Keratinocyte (primary cell): ENCODE results near the gene TMCO4. TPM values are rescaled to one million over a fixed set of nuclear protein-coding genes. Genes with fewer than 3 reads are reported as not detected.

Experiments used
- DNase-seq: peaks from one replicate; pipeline ENCODE4 v3.0.0-alpha.2; 2011; ENCODE audit warnings: low read depth, missing footprints, low spot score
- FAIRE-seq: peaks from 2 replicates; lab custom pipeline; 2011; peaks lifted over from hg19 to GRCh38; lab: Jason Lieb, UNC
- H2AFZ ChIP-seq: 2 replicates; pipeline ENCODE4 v1.6.0; 2012; ENCODE audit warnings: low read length, control low read depth, inconsistent platforms; ENCODE audit not compliant: control insufficient read depth
- H3K27ac ChIP-seq: 2 replicates; pipeline ENCODE4 v1.5.1; 2011; ENCODE audit warnings: low read length; ENCODE audit not compliant: control insufficient read depth, insufficient read depth
- H3K27me3 ChIP-seq: 3 replicates; pipeline ENCODE4 v1.6.0; 2011; ENCODE audit warnings: low read length; ENCODE audit not compliant: control insufficient read depth, insufficient read depth; ENCODE audit errors: extremely low read depth
- H3K36me3 ChIP-seq, 2 experiments: 2 replicates in 1 of 2; 3 replicates in 1 of 2; pipeline ENCODE4 v1.5.1; 2011; ENCODE audit warnings: low read length in 2 of 2, mild to moderate bottlenecking in 1 of 2; ENCODE audit not compliant: control insufficient read depth in 2 of 2, insufficient read depth in 2 of 2; ENCODE audit errors: extremely low read depth in 1 of 2
- H3K4me1 ChIP-seq: 3 replicates; pipeline ENCODE4 v1.5.1; 2011; ENCODE audit warnings: low read length; ENCODE audit not compliant: control insufficient read depth, insufficient read depth; ENCODE audit errors: extremely low read depth
- H3K4me2 ChIP-seq: 3 replicates; pipeline ENCODE4 v1.6.0; 2011; ENCODE audit warnings: low read depth, low read length; ENCODE audit not compliant: control insufficient read depth, insufficient read depth; ENCODE audit errors: extremely low read depth
- H3K4me3 ChIP-seq, 3 experiments: fragments of 200-600 bp in 1 of 3; sonication (generic) in 1 of 3; 2 replicates in 2 of 3; 3 replicates in 1 of 3; pipeline ENCODE4 v1.5.1; 2011 to 2016; ENCODE audit warnings: low read length in 3 of 3, mild to moderate bottlenecking in 3 of 3, control low read depth in 2 of 3, inconsistent platforms in 1 of 3, low read depth in 1 of 3, mixed read lengths in 1 of 3, mixed run types in 1 of 3, moderate library complexity in 1 of 3; ENCODE audit not compliant: control insufficient read depth in 2 of 3, insufficient read depth in 2 of 3; ENCODE audit errors: extremely low read depth in 1 of 3
- H3K79me2 ChIP-seq: 2 replicates; pipeline ENCODE4 v1.6.0; 2012; ENCODE audit warnings: low read length; ENCODE audit not compliant: control insufficient read depth, insufficient read depth
- H3K9ac ChIP-seq: 3 replicates; pipeline ENCODE4 v1.6.0; 2011; ENCODE audit warnings: low read length; ENCODE audit not compliant: control insufficient read depth, insufficient read depth; ENCODE audit errors: extremely low read depth
- H3K9me1 ChIP-seq: 3 replicates; pipeline ENCODE4 v1.6.0; 2011; ENCODE audit warnings: low read length; ENCODE audit not compliant: control insufficient read depth, insufficient read depth; ENCODE audit errors: extremely low read depth
- H3K9me3 ChIP-seq: 2 replicates; pipeline ENCODE4 v1.5.1; 2012; ENCODE audit warnings: low read depth, low read length; ENCODE audit not compliant: control insufficient read depth
- H4K20me1 ChIP-seq: 3 replicates; pipeline ENCODE4 v1.6.0; 2011; ENCODE audit warnings: low read length; ENCODE audit not compliant: control insufficient read depth, insufficient read depth; ENCODE audit errors: extremely low read depth
- CTCF ChIP-seq, 3 experiments: IDR thresholded peaks in 1 of 3; conservative IDR thresholded peaks in 1 of 3; optimal IDR thresholded peaks in 1 of 3; 2 replicates in 2 of 3; 3 replicates in 1 of 3; pipeline versions ENCODE3 to v1.5.1; 2011; ENCODE audit warnings: low read length in 3 of 3, mild to moderate bottlenecking in 3 of 3, moderate library complexity in 2 of 3, control low read depth in 1 of 3, inconsistent platforms in 1 of 3; ENCODE audit not compliant: insufficient read depth in 2 of 3; ENCODE audit errors: extremely low read depth in 1 of 3
- EZH2 ChIP-seq: IDR thresholded peaks from one replicate; pipeline ENCODE4 v1.6.1; 2012; ENCODE audit warnings: inconsistent platforms, mild to moderate bottlenecking, low read length, moderate library complexity
- dilution Hi-C: fragments of 300-500 bp; cut with MboI; formaldehyde crosslinking; loops from one replicate; pipeline ENCODE4 v1.7.0; 2020; ENCODE audit warnings: low sequenced_read_pairs; ENCODE audit not compliant: extremely low pct_ligation_motif_present
- polyA plus RNA-seq, 5 experiments: library from polyadenylated mRNA; depleted of rRNA in 3 of 5; stranded (reverse) in 3 of 5; stranded (forward) in 1 of 5; unstranded in 1 of 5; fragments of >200 nt; gene quantifications; 1 replicate in 1 of 5; 2 replicates in 3 of 5; 3 replicates in 1 of 5; pipeline versions ENCODE4 v1.2.1 to v1.2.3, GENCODE V29; 2011 to 2012; ENCODE audit warnings: missing spikeins in 2 of 5, low read depth in 1 of 5, low replicate concordance in 1 of 5

Gene TMCO4
- polyA plus RNA-seq, 1 donor (not counting 4 experiments of a cell fraction or from before 2014, with no cell fraction given) = 1.2 TPM

GRCh38 chr1:19708567-19709110, 91.1 kb downstream of the TMCO4 start:
- no peaks in the 10 kb centered on the region for H3K27me3 ChIP-seq
- H2AFZ ChIP-seq = no peak overlapping the region
- H3K36me3 ChIP-seq = no peaks in the 10 kb centered on the region
- no peak overlapping the region for H3K4me2 ChIP-seq
- no peak overlapping the region for H3K4me3 ChIP-seq
- dilution Hi-C loops = no loop called here
- no peak overlapping the region for H3K27ac ChIP-seq
- no peaks in the 10 kb centered on the region for H3K9me1 ChIP-seq
- no peak for FAIRE-seq
- no peaks in the 10 kb centered on the region for H3K79me2 ChIP-seq
- no peaks in the 10 kb centered on the region for H3K9me3 ChIP-seq
- H3K4me1 ChIP-seq = no peaks in the 10 kb centered on the region
- no peak for DNase-seq
- H4K20me1 ChIP-seq = no peaks in the 10 kb centered on the region
- TF ChIP-seq CTCF (optimal IDR thresholded peaks at IDR 0.05 in 1 of 3, IDR thresholded peaks at IDR 0.05 in 1 of 3, conservative IDR thresholded peaks at IDR 0.05 in 1 of 3; ENCODE audit: extremely low read depth in 1 of 3, insufficient read depth in 2 of 3, low read length in 3 of 3) (no peak), EZH2 (no peak)
- H3K9ac ChIP-seq = no peak overlapping the region

GRCh38 chr1:19706136-19706535, 93.6 kb downstream of the TMCO4 start:
- Histone ChIP-seq H3K36me3 (no peaks in the 10 kb centered on the region), H3K9me3 (no peaks in the 10 kb centered on the region), H3K9ac (no peak overlapping the region), H2AFZ (no peak overlapping the region), H3K27me3 (no peaks in the 10 kb centered on the region), H3K4me1 (no peaks in the 10 kb centered on the region), H3K4me2 (no peak overlapping the region), H3K9me1 (no peaks in the 10 kb centered on the region), H3K79me2 (no peaks in the 10 kb centered on the region), H3K27ac (no peak overlapping the region), H3K4me3 (no peak overlapping the region), H4K20me1 (no peaks in the 10 kb centered on the region)
- dilution Hi-C loops = no loop called here
- TF ChIP-seq EZH2 (no peak), CTCF (optimal IDR thresholded peaks at IDR 0.05 in 1 of 3, IDR thresholded peaks at IDR 0.05 in 1 of 3, conservative IDR thresholded peaks at IDR 0.05 in 1 of 3; ENCODE audit: extremely low read depth in 1 of 3, insufficient read depth in 2 of 3, low read length in 3 of 3) (no peak)
- no peak for DNase-seq
- FAIRE-seq = no peak
